Measurements from ENCODE around the gene ILRUN. TPM values are rescaled to one million over a fixed set of nuclear protein-coding genes. Genes with fewer than 3 reads are reported as not detected.
A peak's percentile ranks its signal among the peaks of the same experiment; 100 is the strongest.
"Not testable (repeated sequence)": the region's sequence is repeated elsewhere in the genome, so short reads cannot be mapped to it uniquely, and the experiment has no call there.

ILRUN gene
- total RNA-seq, 1 donor from 2014 or later: 64.4 TPM

DNA sequence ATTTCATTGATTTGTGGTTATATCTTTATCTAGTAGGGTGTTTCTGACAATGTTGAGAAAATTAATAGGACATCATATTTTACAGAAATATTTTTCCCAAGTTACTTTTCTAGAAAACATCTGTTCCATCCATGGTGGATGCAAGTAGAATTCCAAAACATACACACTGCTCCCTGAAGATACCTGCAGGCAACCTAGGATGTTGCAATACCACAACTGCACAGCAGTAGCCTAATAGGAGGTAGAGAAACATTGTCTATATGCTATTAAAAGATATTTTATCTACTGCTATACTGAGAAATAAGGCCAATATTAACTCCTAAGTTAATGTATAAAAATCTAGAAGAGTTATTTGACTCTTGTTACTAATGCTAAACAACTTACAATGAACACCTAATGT is 6.8 kb downstream of the ILRUN start:
- H3K27ac Mint-ChIP-seq: no peak overlapping the region
- no peaks in the 10 kb centered on the region for H3K27me3 Mint-ChIP-seq (ENCODE audit: insufficient read depth)
- H3K4me3 Mint-ChIP-seq: no peak overlapping the region
- DNase-seq (ENCODE audit: low spot score): no peak
- H3K36me3 Mint-ChIP-seq (ENCODE audit: low read depth): peaks cover 17% of the 10 kb centered on the region
- peaks cover 35% of the 10 kb centered on the region for H3K4me1 Mint-ChIP-seq (ENCODE audit: low read depth)
- H3K9me3 Mint-ChIP-seq: no peaks in the 10 kb centered on the region
- intact Hi-C loops (cut with micrococcal nuclease): no loop called here

DNA sequence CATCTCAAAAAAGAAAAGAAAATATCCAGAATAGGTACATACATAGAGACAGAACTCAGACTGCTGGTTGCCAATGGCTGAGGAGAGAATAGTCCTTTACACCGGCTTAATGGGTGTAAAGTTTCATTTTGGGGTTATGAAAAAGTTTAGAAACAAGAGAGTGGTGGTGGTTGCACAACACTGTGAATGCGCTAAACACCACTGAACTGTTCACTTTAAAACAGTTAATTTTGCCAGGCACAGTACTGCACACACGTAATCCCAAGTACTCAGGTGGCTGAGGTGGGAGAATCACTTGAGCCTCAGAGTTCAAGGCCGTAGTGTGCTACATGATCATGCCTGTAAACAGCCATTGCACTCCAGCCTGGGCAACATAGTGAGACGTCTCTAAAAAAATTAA is 7.6 kb downstream of the ILRUN start:
- Mint-ChIP-seq H3K36me3 (ENCODE audit: low read depth) (peaks cover 10% of the 10 kb centered on the region), H3K4me1 (ENCODE audit: low read depth) (peaks cover 27% of the 10 kb centered on the region), H3K4me3 (no peak overlapping the region), H3K27ac (no peak overlapping the region), H3K9me3 (no peaks in the 10 kb centered on the region), H3K27me3 (ENCODE audit: insufficient read depth) (no peaks in the 10 kb centered on the region)
- no peak for DNase-seq (ENCODE audit: low spot score)
- intact Hi-C loops (cut with micrococcal nuclease): no loop called here

DNA sequence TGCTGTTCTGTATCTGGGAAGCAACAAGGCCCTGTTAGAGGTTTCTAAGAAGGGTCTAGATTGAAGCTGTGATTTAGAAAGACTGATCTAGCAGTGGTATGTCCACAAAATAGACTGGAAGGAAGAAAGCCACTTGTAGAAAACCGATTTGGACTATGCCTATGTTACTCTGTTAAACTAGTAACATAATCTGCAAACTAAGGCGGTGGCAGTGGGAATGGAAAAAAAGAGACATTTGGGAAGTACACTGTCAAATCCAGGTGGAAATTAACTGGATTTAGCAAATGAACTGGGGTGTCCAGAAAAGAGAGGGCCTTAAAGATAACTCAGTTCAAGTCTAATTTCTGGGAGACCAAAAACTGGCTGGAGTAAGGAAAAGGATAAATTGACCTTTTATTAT is 11.6 kb downstream of the ILRUN start:
- no peak overlapping the region for H3K4me3 Mint-ChIP-seq
- intact Hi-C loops (cut with micrococcal nuclease): no loop called here
- H3K27me3 Mint-ChIP-seq (ENCODE audit: insufficient read depth): no peaks in the 10 kb centered on the region
- H3K27ac Mint-ChIP-seq: no peak overlapping the region
- H3K4me1 Mint-ChIP-seq (ENCODE audit: low read depth): peaks cover 18% of the 10 kb centered on the region
- no peak for DNase-seq (ENCODE audit: low spot score)
- H3K9me3 Mint-ChIP-seq: no peaks in the 10 kb centered on the region
- H3K36me3 Mint-ChIP-seq (ENCODE audit: low read depth): peaks cover 8% of the 10 kb centered on the region

DNA sequence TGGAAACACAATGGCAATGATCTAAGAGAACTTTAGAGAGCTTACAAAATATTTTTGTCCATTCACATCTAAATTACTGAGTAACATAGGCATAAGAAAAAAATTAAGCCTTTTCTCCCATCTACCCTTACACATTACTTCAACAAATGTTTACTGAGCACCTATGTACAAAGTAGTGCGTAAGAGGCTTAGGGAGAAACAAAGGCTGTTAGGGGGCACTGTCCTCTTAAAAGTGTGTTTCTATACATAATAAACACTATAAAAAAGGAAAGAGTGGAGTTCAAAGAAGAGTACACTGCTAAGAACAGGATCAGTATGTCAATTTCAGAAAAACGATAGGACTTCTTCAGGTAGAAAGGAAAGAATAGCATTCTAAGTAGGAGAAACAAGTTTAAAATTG is 12.2 kb downstream of the ILRUN start:
- peaks cover 18% of the 10 kb centered on the region for H3K4me1 Mint-ChIP-seq (ENCODE audit: low read depth)
- intact Hi-C loops (cut with micrococcal nuclease): no loop called here
- no peaks in the 10 kb centered on the region for H3K27me3 Mint-ChIP-seq (ENCODE audit: insufficient read depth)
- H3K36me3 Mint-ChIP-seq (ENCODE audit: low read depth): peaks cover 10% of the 10 kb centered on the region
- H3K27ac Mint-ChIP-seq: no peak overlapping the region
- H3K4me3 Mint-ChIP-seq: no peak overlapping the region
- no peak for DNase-seq (ENCODE audit: low spot score)
- no peaks in the 10 kb centered on the region for H3K9me3 Mint-ChIP-seq

DNA sequence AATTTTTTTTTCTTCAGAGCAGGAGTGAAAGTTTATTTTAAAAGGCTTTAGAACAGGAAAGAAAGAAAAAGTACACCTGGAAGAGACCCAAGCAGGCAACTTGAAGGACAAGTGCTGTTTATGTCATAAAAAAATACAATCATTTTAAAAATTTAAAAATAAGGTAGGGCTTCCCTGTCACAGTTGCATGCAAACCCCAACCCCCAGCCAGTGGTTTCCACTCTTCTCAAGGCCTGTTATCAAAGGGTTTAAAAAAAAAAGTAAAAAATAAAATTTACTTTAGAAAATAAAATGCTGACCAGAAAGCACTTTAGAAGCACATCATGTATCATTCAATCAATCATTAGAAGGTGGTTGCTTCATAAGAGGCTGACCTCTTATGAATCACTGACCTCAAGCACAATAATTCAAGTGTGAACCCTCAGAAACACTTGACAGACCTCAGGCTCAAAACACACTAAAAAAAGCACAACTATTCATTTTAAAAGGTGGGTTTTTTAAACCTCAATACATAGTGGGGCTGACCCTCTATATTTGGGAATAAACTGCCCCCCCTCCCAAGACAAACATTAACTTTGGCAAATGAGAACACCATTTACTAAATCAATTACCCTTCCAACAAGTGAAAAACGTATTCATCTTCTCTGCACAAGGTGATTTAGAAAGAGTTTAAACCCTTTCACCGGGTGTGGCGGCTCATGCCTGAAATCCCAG is 15.6 kb downstream of the ILRUN start:
- H3K36me3 Mint-ChIP-seq (ENCODE audit: low read depth): peaks cover 7% of the 10 kb centered on the region
- H3K27me3 Mint-ChIP-seq (ENCODE audit: insufficient read depth): no peaks in the 10 kb centered on the region
- H3K27ac Mint-ChIP-seq: no peak overlapping the region
- no peak overlapping the region for H3K4me3 Mint-ChIP-seq
- intact Hi-C loops (cut with micrococcal nuclease): no loop called here
- H3K4me1 Mint-ChIP-seq (ENCODE audit: low read depth): peaks cover 5% of the 10 kb centered on the region
- DNase-seq (ENCODE audit: low spot score): no peak
- H3K9me3 Mint-ChIP-seq: no peaks in the 10 kb centered on the region

DNA sequence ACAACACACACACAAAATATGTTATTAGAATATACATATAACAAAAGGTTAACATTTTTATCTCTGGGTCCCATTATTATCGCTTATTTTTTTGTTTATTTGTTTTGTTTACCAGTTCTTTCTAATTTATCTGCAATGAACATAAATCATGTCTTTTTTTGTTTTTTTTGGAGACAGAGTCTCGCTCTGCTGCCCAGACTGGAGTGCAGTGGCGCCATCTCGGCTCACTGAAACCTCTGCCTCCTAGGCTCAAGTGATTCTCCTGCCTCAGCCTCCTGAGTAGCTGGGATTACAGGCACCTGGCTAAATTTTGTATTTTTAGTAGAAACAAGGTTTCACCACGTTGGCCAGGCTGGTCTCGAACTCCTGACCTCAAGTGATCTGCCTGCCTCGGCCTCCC is 16.3 kb downstream of the ILRUN start:
- H3K4me3 Mint-ChIP-seq; H3K9me3 Mint-ChIP-seq; H3K4me1 Mint-ChIP-seq (ENCODE audit: low read depth); H3K27me3 Mint-ChIP-seq (ENCODE audit: insufficient read depth); DNase-seq (ENCODE audit: low spot score); intact Hi-C loops (cut with micrococcal nuclease); H3K27ac Mint-ChIP-seq; H3K36me3 Mint-ChIP-seq (ENCODE audit: low read depth): not testable (repeated sequence)

DNA sequence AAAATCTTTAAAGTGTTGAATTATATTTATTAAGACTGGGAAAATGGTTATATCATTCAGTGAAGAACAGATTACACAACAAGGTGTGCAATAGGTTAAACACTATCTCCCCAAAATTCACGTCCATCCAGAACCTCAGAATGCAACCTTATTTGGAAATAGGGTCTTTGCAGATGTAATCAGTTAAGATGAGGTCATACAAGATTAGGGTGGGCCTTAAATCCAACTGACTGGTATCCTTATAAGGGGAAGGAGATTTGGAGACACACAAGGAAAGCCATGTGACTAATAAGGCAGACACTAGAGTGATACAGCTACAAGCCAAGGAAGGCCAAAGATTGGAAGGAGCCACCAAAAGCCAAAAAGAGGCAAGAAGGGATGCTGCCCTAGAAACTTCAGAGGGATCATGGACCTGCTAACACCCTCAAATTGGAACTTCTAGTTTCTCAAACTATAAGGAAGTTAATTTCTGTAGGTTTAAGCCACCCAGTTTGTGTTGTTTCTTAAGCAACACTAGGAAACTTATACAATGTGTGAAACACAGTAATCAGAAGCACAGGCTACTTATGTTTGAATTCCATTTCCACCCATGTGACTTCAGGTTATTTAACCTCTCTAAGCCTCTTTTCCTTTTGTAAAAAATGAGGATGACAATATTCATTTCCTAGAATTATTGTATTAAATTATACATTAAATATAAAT is 16.9 kb downstream of the ILRUN start:
- Mint-ChIP-seq H3K4me3 (no peak overlapping the region), H3K9me3 (no peaks in the 10 kb centered on the region), H3K27ac (no peak overlapping the region), H3K4me1 (ENCODE audit: low read depth) (peaks cover 11% of the 10 kb centered on the region), H3K36me3 (ENCODE audit: low read depth) (peaks cover 5% of the 10 kb centered on the region), H3K27me3 (ENCODE audit: insufficient read depth) (no peaks in the 10 kb centered on the region)
- no peak for DNase-seq (ENCODE audit: low spot score)
- intact Hi-C loops (cut with micrococcal nuclease): no loop called here

DNA sequence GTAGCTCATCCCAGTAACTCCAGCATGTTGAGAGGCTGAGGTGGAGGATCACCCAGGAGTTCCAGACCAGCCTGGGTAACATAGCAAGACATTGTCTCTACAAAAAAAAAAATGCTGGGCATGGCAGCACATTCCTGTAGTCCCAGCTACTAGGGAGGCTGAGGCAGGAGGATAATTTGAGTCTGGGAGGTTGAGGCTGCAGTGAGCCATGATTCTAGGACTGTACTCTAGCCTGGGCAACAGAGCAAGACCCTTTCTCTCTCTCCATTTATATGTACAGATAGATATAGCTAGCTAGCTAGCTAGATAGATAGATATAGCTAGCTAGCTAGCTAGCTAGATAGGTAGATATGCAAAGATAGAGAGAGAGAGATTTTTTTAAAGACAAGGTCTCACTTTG is 20.4 kb downstream of the ILRUN start:
- Mint-ChIP-seq H3K27me3 (ENCODE audit: insufficient read depth) (no peaks in the 10 kb centered on the region), H3K36me3 (ENCODE audit: low read depth) (peaks cover 9% of the 10 kb centered on the region), H3K9me3 (no peaks in the 10 kb centered on the region), H3K27ac (no peak overlapping the region), H3K4me3 (no peak overlapping the region), H3K4me1 (ENCODE audit: low read depth) (peaks cover 46% of the 10 kb centered on the region)
- DNase-seq (ENCODE audit: low spot score): no peak
- intact Hi-C loops (cut with micrococcal nuclease): no loop called here

DNA sequence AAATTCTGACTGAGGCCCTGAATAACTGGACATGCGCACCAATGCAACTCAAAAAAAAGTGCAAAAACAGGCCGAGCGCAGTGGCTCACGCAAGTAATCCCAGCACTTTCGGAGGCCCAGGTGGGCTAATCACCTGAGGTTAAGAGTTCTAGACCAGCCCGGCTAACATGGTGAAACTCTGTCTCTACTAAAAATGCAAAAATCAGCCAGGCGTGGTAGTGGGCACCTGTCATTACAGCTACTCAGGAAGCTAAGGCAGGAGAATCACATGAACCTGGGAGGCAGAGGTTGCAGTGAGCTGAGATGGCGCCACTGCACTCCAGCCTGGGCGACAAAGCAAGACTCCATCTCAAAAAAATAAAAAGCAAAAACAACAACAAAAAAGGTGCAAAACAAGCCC is 21.6 kb downstream of the ILRUN start:
- H3K4me1 Mint-ChIP-seq (ENCODE audit: low read depth): peaks cover 51% of the 10 kb centered on the region
- H3K27me3 Mint-ChIP-seq (ENCODE audit: insufficient read depth); intact Hi-C loops (cut with micrococcal nuclease); DNase-seq (ENCODE audit: low spot score); H3K36me3 Mint-ChIP-seq (ENCODE audit: low read depth); H3K4me3 Mint-ChIP-seq; H3K9me3 Mint-ChIP-seq; H3K27ac Mint-ChIP-seq: not testable (repeated sequence)

DNA sequence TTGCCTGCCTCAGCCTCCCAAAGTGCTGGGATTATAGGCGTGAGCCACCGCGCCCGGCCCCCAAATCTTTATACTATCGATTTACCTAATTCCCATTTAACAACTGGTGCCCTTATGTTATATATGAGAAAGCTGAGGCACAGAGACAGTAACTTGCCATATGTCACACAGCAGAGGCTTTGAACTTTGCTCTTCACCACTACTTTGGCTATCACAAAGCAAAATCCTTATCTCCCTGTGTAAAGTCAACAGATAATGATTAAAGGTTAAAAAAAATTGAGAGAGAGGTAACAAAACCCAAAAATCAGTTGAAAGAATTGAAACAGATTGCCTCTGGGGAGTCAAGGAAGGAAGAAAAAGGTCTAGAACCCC is 22.3 kb downstream of the ILRUN start:
- no peak for DNase-seq (ENCODE audit: low spot score)
- Mint-ChIP-seq H3K9me3 (no peaks in the 10 kb centered on the region), H3K27ac (peak overlapping the region; percentile 97), H3K27me3 (ENCODE audit: insufficient read depth) (no peaks in the 10 kb centered on the region), H3K4me1 (ENCODE audit: low read depth) (peaks cover 51% of the 10 kb centered on the region), H3K4me3 (no peak overlapping the region), H3K36me3 (ENCODE audit: low read depth) (peaks cover 9% of the 10 kb centered on the region)
- intact Hi-C loops (cut with micrococcal nuclease): no loop called here

DNA sequence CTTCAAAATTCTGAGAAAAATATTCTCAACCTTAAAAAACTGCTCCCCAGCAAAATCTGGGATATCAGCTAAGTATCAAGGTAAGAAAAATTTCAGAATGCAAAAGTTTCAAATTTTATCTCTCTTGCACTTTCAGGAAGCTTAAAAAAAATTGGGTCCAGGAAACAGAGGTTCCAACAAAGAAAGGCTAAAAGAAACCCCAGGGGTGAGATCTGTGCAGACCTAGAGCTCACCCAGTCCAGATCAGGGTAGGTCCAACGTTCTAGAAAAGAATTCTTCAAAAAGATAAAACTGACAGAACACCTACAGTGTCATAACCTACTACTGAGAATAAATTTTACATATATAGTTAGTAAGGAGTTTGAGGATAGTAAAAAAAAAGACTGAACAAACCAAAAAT is 23.5 kb downstream of the ILRUN start:
- no peak for DNase-seq (ENCODE audit: low spot score)
- intact Hi-C loops (cut with micrococcal nuclease): loop anchor here (2.0 kb wide), 1 partner anchor 84 kb away; the partner anchor contains the start of gene SNRPC
- Mint-ChIP-seq H3K27ac (peak overlapping the region; percentile 97), H3K4me1 (ENCODE audit: low read depth) (peaks cover 55% of the 10 kb centered on the region), H3K36me3 (ENCODE audit: low read depth) (peaks cover 9% of the 10 kb centered on the region), H3K4me3 (peak overlapping the region; percentile 69), H3K9me3 (no peaks in the 10 kb centered on the region), H3K27me3 (ENCODE audit: insufficient read depth) (no peaks in the 10 kb centered on the region)

DNA sequence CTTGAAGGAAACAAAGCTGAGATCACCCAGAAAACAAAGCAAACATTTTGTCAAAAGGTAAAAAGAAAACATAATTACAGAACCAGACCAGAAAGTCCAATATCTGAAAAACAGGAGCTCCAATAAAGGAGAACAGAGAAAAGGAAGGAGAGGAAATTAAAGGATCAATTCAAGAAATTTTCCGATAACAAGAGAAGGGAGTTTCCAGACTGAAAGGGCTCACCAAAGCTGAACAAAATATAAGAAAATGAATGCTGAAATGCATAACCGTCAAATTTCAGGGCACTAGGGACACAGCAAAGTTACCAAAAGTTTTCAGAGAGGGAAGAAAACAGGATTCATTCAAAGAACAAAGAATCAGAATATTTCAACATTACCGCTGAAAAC is 23.9 kb downstream of the ILRUN start:
- Mint-ChIP-seq H3K27ac (peak overlapping the region; percentile 97), H3K9me3 (no peaks in the 10 kb centered on the region), H3K36me3 (ENCODE audit: low read depth) (peaks cover 9% of the 10 kb centered on the region), H3K27me3 (ENCODE audit: insufficient read depth) (no peaks in the 10 kb centered on the region), H3K4me1 (ENCODE audit: low read depth) (peaks cover 59% of the 10 kb centered on the region), H3K4me3 (peak overlapping the region; percentile 69)
- intact Hi-C loops (cut with micrococcal nuclease): loop anchor here (1.0 to 2.0 kb wide), 3 partner anchors 16 to 84 kb away; partner anchors contain the start of genes ILRUN and SNRPC
- DNase-seq (ENCODE audit: low spot score): no peak

DNA sequence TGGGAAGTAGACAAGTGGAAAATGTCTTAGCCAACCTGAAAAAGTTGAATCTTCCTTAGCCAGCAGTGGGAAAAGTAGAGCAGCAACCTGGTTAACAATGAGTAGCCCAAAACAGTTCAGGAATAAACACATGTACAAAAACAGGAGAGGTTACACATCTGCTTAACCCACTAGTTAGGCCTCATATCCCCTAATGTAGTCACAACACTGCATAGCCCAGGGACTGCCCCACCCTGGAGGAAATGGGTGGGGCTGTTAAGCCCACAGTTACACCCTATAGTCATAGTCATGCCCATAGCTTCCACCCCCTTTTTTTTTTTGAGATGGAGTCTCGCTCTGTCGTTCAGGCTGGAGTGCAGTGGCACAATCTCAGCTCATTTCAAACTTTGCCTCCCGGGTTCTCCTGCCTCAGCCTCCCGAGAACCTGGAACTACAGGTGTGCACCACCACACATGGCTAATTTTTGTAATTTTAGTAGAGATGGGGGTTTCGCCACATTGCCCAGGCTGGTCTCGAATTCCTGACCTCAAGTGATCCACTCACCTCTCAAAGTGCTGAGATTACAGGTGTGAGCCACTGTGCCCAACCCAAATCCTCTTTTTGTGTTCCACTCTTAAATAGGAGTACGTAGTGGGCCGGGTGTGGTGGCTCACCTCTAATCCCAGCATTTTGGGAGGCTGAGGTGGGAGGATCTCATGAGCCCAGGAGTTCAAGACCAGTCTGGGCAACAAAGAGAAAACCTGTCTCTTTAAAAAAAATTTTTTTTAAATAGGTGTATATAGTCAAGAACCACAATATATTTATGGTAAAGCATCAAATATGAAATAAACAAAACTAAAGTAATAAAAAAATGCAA is 24.5 kb downstream of the ILRUN start:
- Mint-ChIP-seq H3K27ac (peak overlapping the region; percentile 97), H3K27me3 (ENCODE audit: insufficient read depth) (no peaks in the 10 kb centered on the region), H3K9me3 (no peaks in the 10 kb centered on the region), H3K36me3 (ENCODE audit: low read depth) (peaks cover 8% of the 10 kb centered on the region), H3K4me1 (ENCODE audit: low read depth) (peaks cover 63% of the 10 kb centered on the region), H3K4me3 (peak overlapping the region; percentile 69)
- intact Hi-C loops (cut with micrococcal nuclease): loop anchor here (1.0 to 2.0 kb wide), 3 partner anchors 16 to 85 kb away; partner anchors contain the start of genes ILRUN and SNRPC
- DNase-seq (ENCODE audit: low spot score): peak; percentile 80
